Fibroblast of skin of back (primary cell): ENCODE measurements around the gene DNM3.
"Not testable (repeated sequence)": the region's sequence is repeated elsewhere in the genome, so short reads cannot be mapped to it uniquely, and the experiment has no call there.

Source experiments
- DNase-seq: peaks from one replicate; pipeline ENCODE4 v3.0.0-alpha.2; 2013

The DNM3 gene

GRCh38 chr1:172430128-172430454 is 588.8 kb downstream of the DNM3 start:
- DNase-seq = no peak

- DNase-seq = no peak
Observed at GRCh38 chr1:172431204-172431603, 589.9 kb downstream of the DNM3 start.

DNA sequence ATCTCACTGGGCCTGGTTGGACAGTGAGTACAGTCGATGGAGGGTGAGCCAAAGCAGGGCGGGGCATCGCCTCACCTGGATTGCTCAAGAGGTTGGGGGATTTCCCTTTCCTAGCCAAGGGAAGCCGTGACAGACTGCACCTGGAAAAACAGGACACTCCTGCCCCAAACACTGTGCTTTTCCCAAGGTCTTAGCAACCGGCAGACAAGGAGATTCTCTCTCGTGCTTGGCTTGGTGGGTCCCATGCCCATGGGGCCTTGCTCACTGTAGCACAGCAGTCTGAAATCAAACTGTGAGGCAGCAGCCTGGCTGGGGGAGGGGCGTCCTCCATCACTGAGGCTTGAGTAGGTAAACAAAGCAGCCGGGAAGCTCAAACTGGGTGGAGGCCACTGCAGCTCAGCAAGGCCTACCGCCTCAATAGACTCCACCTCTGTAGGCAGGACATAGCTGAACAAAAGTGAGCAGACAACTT is 590.5 kb downstream of the DNM3 start:
- DNase-seq = no peak

DNA sequence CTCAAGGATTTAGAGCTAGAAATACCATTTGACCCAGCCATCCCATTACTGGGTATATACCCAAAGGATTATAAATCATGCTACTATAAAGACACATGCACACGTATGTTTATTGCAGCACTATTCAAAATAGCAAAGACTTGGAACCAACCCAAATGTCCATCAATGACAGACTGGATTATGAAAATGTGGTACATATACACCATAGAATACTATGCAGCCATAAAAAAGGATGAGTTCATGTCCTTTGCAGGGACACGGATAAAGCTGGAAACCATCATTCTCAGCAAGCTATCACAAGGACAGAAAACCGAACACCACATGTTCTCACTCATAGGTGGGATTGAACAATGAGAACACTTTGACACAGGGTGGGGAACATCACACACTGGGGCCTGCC is 595.9 kb downstream of the DNM3 start:
- DNase-seq = not testable (repeated sequence)

DNA sequence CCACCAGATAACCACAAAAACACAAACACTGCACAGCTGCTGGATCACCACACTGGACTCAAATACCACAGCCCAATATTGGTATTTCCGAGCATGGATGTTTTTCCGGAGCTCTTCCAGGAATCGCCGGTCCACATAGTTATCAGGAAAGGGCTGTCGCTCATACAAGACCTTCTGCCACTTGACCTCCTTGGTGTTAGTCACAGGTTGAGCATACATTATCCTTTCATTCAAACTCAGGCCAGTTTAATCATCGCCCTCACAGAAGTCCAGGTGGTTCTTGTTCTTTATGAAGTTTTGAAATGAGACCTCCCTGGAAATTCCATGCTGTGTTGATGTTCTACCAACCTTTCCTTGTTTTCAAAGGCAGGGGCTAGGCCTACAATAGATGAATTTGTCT is 601.1 kb downstream of the DNM3 start:
- DNase-seq = no peak

DNA sequence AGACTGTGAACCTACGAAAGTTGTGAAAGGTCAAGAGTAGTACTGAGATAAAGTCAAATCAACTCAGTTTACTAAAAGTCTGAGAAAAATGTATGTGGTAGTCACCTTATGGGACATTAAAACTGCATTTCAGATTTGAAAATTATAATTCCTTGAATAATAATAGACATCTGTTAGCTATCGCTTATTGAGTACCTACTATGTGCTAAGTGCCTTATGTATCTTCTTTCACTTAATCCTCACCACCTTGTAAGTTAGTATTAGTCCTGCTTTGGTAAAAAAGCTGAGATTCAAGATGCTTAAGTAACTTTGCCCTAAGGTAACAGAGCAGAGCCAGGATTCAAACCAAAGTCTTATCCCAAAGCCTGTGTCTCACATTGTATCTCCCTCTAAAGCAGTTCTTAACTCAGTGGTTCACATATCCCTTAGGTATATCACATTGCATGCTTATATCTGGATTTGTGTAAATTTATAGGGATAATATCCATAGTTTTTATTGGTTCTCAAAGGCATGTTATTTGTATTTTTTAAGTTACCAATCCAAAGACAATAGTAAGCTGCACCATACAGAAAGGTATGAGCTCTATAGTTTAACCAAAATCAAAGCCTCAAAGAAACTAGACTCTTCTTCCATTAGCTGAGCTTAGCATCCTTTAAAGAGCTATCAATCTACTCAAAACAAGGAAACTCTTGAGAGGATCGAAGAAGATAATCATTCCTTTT is 601.7 kb downstream of the DNM3 start:
- DNase-seq = no peak

DNA sequence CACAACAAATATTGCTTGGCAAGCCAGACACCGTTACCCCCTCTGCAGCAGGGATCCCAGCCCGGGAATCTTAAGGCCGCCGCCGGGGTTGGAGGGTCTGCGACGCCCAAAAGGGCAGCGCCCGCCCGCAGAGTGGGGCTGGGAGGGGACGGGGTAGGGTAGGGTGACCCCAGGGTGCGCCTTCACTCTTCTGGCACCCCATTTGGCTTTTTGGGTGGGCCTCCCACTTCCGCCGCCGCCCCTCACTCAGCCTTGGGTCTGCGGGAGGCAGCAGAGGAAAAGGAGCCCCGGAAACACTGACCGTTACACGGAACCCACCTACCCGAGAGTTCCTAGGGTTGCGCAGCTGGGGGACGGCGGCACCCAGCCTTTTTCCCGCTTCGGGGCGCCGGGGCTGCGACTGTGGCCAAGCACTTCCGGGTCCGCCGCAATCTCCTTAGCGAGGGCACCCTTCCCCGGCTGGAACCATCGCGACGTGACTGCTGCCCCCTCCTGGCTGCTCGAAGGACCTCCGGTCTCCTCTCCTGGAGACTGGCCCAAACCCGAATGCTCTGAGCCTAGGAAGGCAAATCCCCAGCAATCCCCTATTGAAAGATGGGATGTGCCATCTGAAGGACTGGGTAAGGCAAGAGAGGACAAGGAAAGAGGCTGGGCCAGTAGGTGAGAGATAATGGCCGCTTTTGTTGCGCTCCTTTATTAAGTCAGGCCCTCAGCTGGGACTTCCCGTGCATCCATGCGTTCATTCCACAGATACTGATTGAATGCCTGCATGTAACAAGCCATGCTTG is 602.6 kb downstream of the DNM3 start, which contains the start of gene PIGC:
Gene PIGC, minus strand, starts transcription at position 404 of the 788 bp plus-strand sequence. CDS start 1,447 bp downstream, outside the sequence.
- DNase-seq = peak; percentile 85

DNA sequence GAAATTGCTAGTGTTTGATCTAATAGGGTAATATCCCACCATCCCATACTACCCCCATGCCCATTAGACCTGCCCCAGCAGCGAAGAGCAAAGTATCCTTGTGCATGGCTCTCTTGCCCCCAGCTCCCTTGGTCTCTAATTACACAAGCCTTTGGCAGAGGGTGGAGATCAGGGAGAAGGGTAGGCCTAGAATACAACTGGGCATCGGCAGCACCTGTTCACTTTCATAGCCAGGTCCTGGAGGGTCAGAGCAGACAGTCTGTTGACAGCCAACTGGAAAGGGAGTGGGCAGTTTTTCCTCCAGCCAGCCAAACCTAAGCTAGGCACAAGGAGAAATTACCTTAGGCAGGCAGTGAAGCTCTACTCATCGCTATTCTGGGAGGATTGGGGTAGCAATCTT is 605.2 kb downstream of the DNM3 start:
- DNase-seq = no peak

DNA sequence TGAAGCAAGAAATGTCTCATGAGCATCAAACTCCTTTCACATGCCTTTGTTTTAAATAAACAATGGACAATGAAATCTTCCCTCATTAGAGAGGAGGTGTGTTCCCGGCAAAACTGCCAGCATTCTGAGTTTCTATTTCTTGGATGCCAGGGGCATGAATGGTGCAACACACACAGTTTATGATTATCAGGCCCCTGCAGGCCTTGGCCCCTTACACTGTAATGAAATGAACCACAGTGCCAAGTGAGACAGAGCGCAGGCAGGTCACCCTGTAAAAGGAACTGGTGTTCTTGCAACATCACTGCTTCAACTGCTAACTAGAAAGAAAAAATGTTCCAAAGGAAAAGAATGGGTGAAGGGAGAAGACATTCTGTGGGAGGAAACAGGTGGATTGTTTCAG is 606.3 kb downstream of the DNM3 start:
- no peak for DNase-seq

DNA sequence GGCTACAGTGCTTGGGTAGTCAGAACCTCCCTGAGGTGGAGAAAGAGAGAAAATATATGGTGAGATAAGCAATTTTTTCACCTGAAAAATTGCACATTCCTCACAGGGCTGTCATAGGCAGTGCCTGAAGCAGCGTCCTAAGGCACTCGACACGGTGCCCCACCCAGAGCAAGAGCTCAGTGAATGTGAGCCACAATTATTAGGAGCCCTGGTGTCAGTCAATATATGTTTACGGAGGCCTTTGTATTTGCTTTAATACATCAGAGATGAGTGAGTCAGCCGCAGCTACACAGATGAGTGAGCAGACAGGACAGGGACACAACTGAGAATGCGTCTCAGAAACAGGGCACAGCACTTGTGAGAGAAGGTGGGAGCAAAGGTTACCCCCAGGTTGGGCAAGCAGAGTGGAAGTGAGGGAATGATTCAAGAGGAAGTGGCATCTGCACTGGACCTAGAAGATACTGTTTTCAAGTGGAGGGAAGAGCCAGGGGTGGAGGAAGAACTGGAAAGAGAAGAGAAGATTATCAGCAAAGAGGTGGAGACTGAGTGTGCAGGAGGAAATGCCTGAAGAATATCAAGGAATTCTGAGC is 607.8 kb downstream of the DNM3 start:
- no peak for DNase-seq

GRCh38 chr1:172449585-172450523 is 608.6 kb downstream of the DNM3 start:
- DNase-seq = peak; percentile 52

DNA sequence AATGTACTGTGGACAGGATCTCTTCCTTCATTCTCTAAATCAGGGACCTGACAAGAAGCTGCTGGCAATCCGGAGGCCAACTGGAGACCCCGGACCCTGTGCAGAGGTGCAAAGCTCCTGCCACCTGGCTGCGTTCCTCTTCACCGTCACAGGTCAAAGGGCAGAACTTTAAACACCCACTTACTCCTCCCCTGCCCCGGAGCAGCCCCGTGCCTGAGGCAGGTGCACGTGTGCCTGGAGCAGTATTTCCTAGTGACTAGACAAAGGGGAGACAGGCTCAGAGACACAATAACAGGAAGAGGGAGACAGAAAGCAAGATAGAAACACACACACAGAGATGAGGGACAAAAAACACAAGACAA is 609.2 kb downstream of the DNM3 start:
- DNase-seq = no peak

DNA sequence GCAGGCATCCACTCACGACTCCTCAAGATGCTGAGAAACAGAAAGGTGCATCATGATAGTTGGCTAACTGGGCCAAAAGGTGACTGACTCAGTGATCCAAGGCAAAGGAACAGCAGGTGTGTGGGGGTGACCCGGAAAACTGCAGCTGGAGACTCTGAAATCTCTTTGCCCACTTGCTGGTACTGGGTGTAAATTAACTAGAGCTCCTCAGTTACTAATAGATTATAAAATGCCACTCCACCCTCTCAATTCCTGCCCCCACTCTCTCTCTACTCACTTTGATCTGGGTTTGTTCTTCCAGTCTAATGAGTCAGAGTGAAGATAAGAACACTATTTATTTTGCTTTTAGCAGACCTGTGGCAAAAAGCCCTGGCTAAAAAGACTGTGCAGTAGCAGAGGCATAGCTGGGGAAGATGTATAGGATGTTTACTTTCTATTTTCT is 609.7 kb downstream of the DNM3 start:
- DNase-seq = peak; percentile 28

DNA sequence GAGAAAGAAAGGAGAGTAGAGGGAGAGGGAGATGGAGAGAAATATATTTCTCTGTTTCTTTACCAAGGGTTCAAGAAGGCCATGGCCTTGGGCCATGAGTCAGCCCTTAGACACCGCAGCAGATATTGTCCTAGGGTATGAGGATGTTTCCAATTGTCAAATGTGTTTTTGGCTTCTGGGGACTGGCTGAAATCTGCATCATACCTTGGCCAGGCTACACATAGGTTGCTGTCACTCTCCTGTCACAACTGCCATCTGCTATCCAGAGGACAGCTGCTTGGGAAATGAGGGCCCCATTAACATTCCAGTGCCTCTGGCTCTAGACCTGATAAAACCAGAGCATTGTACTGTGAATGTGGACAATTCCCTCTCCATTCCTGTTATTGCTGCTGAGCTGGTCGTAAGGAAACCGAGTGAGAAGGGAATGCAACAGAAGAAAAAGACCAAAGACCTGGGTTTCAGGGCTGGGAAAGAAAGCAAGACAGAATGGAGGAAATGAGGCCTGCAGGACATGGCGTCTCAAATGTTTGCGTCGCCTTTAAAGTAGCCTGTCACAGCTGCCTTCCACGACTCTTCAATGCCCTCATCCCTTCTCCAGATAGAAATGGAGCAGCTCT is 611.3 kb downstream of the DNM3 start:
- no peak for DNase-seq

DNA sequence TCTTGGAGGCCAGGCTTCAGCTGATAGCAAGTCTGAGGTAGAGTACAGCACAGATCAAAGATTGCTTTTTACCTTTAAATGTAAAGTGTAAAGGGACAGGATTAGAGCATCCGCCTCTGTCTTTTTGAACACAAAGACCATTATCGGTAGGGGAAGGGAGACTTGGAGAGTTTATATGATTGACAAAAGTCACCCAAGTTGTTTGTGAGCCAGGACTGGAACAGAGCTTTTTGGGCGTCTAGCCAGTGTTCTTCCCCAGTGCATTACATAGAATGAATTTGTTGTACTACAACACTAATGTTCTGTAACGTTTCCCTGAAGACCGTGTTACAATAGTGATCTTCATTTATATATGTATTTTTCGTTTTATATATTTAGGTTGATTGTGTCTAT is 611.9 kb downstream of the DNM3 start:
- no peak for DNase-seq

DNA sequence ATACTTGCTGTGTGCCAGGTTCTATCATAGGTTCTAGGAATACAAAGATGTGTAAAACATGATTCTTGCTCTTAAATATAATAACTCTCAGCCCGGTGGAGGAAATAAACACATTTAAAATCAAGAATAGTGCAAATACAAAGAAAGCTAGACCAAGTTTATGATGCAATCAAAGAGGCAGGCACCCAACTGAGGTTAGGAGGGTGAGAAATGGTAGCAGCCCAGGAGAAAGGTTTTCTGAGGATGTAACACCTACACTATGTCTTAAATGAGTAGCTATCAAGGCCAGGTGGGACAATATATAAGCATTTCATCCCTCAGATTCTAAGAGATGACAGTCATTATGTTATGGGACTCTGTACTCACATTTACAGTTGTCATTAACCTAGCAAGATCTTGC is 612.3 kb downstream of the DNM3 start:
- DNase-seq = no peak

DNA sequence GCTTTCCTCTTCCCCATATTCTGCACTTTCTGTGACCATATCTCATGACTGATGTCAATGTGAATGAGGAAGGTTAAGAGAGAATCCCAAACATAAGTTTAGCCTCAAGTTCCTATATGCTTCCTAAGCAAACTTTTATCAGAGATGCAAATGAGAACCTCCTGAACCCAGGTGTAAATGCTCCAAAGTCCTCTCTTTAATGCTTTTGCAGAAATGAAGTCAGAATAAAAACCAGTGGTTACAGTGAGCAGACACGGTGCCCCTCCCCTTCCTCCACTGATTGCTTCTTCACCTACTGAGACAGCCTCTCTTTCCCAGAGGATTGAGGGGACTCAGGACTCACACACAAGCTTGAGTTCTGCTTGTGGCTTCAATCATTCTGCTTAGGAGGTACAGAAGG is 614.2 kb downstream of the DNM3 start:
- no peak for DNase-seq

DNA sequence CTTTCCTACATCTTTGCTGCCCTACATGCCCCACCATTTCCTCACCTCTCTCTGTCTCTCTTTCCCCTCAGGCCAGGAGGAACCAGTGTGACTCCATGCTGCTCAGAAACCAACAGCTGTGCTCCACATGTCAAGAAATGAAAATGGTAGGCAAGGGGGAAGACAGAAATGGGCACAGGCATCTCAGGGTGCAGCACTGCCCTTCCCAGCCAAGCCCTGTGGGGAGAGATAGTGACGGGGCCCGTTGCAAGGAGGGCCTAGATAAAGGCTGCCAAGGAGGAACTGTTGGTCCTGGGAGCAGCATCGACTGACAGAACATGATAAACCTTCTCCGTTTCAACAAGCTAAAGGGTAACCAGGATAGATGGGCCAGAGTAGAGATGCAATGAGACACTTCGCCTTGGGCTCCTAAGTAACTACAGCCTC is 615.1 kb downstream of the DNM3 start:
- no peak for DNase-seq

GRCh38 chr1:172457479-172458130 is 616.3 kb downstream of the DNM3 start:
- DNase-seq = no peak

- DNase-seq = no peak
Observed at GRCh38 chr1:172460177-172460576, 618.9 kb downstream of the DNM3 start.

DNA sequence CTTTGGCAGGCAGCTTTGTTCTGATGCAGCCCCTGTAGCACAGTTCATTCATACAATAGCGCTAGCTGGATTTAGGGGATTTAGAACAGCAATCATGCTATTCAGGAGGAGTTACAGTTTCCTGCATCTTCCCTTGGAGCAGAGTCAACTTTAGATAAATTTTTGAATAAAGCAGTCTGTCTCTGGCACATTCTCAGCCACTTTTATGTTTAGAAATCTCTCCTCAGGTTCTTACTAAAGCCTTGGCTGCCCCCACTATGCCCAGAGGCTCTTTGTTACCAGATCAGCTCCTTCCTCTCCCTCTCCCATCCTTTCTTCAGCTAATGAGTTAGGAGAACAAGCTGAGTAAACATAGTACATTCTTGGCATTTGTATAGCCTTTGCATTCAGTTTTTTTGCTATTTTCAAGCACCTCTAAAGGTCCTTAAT is 619.6 kb downstream of the DNM3 start:
- no peak for DNase-seq
